Endodermal cell (in vitro differentiated cells): Measurements from ENCODE around the gene MKRN3. TPM values are rescaled to one million over a fixed set of nuclear protein-coding genes. Genes with fewer than 3 reads are reported as not detected.

Source experiments
- DNase-seq: peaks from one replicate; pipeline ENCODE4 v3.0.0-alpha.2; 2017
- H3K27ac ChIP-seq: 2 replicates; pipeline ENCODE4 v1.5.1; 2013; ENCODE audit warnings: mild to moderate bottlenecking, low read depth, low read length, moderate library complexity
- H3K27me3 ChIP-seq: 2 replicates; pipeline ENCODE4 v1.6.1; 2013; ENCODE audit warnings: mild to moderate bottlenecking, low read length, moderate library complexity; ENCODE audit not compliant: insufficient read depth, control insufficient read depth, poor library complexity, severe bottlenecking
- H3K36me3 ChIP-seq: 2 replicates; pipeline ENCODE4 v1.7.0; 2013; ENCODE audit warnings: mild to moderate bottlenecking, low read length, moderate library complexity; ENCODE audit not compliant: control insufficient read depth, insufficient read depth
- H3K4me1 ChIP-seq: one replicate; pipeline ENCODE4 v1.7.0; 2013; ENCODE audit warnings: low read length; ENCODE audit not compliant: control insufficient read depth, insufficient read depth
- H3K4me3 ChIP-seq: 2 replicates; pipeline ENCODE4 v1.5.1; 2013; ENCODE audit warnings: mild to moderate bottlenecking, low read length, moderate library complexity
- H3K9ac ChIP-seq: 2 replicates; pipeline ENCODE4 v1.6.1; 2013; ENCODE audit warnings: mild to moderate bottlenecking, low read length, moderate library complexity; ENCODE audit not compliant: poor library complexity, severe bottlenecking; ENCODE audit errors: extremely low read depth
- H3K9me3 ChIP-seq: 2 replicates; pipeline ENCODE4 v1.6.1; 2013; ENCODE audit warnings: mild to moderate bottlenecking, low read length, moderate library complexity; ENCODE audit not compliant: control insufficient read depth
- H3K27ac Mint-ChIP-seq: 2 replicates; pipeline ENCODE4 v1.8.0; 2020; ENCODE audit warnings: mixed read lengths
- H3K27me3 Mint-ChIP-seq: 2 replicates; pipeline ENCODE4 v1.8.0; 2021; ENCODE audit warnings: mild to moderate bottlenecking, mixed read lengths; ENCODE audit not compliant: insufficient read depth
- H3K36me3 Mint-ChIP-seq: 2 replicates; pipeline ENCODE4 v1.8.0; 2020; ENCODE audit warnings: low read depth, mixed read lengths
- H3K4me1 Mint-ChIP-seq: 2 replicates; pipeline ENCODE4 v1.8.0; 2020; ENCODE audit warnings: mixed read lengths
- H3K4me3 Mint-ChIP-seq: 2 replicates; pipeline ENCODE4 v1.8.0; 2020; ENCODE audit warnings: mild to moderate bottlenecking, moderate library complexity, mixed read lengths
- H3K9me3 Mint-ChIP-seq: 2 replicates; pipeline ENCODE4 v1.8.0; 2020; ENCODE audit warnings: mild to moderate bottlenecking, mixed read lengths
- CTCF ChIP-seq: fragments of 200-600 bp; sonication (generic); conservative IDR thresholded peaks from 2 replicates; pipeline ENCODE4 v1.5.0; 2021; ENCODE audit warnings: antibody characterized with exemption, mild to moderate bottlenecking
- WGBS, 2 experiments: methylation state at CpG; one replicate each; pipeline versions ENCODE4 v1.1.5 to v1.1.7; 2013; ENCODE audit warnings: missing lambda C conversion rate in 2 of 2, mixed read lengths in 1 of 2; ENCODE audit not compliant: insufficient coverage in 1 of 2, insufficient read length in 1 of 2; 5-methylcytosine and 5-hydroxymethylcytosine counted together
- total RNA-seq, 2 donors: library from RNA; stranded (reverse); fragmentation: NEBNext Ultra II Directional in 1 of 2; extraction: Animal tissue kit (Norgen Biotek cat#: 25700) in 1 of 2; gene quantifications; 2 replicates in 1 of 2; 3 replicates in 1 of 2; pipeline ENCODE4 v1.2.1, GENCODE V29; 2021

MKRN3 gene
- total RNA-seq, 2 donors from 2014 or later, result not detected

GRCh38 chr15:23524816-23525215 lies 40.7 kb upstream of the MKRN3 start:
- H3K27ac ChIP-seq, result no peak overlapping the region
- Mint-ChIP-seq H3K4me3 (no peak overlapping the region), H3K27me3 (no peaks in the 10 kb centered on the region), H3K36me3 (no peaks in the 10 kb centered on the region), H3K27ac (no peak overlapping the region), H3K9me3 (peaks cover 43% of the 10 kb centered on the region), H3K4me1 (peaks cover 7% of the 10 kb centered on the region)
- TF ChIP-seq CTCF, result no peak
- no peaks in the 10 kb centered on the region for H3K4me1 ChIP-seq
- peaks cover 29% of the 10 kb centered on the region for H3K9me3 ChIP-seq
- no peaks in the 10 kb centered on the region for H3K36me3 ChIP-seq
- H3K9ac ChIP-seq, result no peak overlapping the region
- no peaks in the 10 kb centered on the region for H3K27me3 ChIP-seq
- no peak for DNase-seq
- no peak overlapping the region for H3K4me3 ChIP-seq
- 50 to 76% methylated on average over 1 to 3 of the region's 3 CpGs for WGBS, 2 experiments

DNA sequence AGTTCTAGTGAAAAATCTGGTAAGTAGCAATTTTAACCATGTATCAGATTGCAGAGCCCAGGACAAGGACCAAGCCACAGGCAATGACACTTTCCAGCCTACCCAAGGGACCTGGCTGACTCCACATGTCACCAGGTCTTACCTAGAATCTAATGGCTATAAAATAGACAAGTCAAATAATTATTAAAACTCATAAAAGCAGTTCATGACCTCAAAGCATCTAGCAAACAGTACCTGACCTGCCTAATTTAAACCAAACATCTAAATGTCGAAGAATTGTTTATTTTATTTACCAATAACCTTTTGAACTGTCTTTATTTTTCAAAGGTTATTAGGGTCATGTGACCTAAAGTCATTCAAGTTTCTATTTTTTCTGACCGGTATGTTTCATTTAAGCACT lies 35.6 kb upstream of the MKRN3 start:
- no peaks in the 10 kb centered on the region for H3K36me3 ChIP-seq
- 83 to 90% methylated on average over 1 to 2 of the region's 2 CpGs for WGBS, 2 experiments
- DNase-seq, result no peak
- H3K9ac ChIP-seq, result no peak overlapping the region
- Mint-ChIP-seq H3K27me3 (no peaks in the 10 kb centered on the region), H3K4me1 (peaks cover 7% of the 10 kb centered on the region), H3K27ac (no peak overlapping the region), H3K9me3 (peaks cover 45% of the 10 kb centered on the region), H3K36me3 (no peaks in the 10 kb centered on the region), H3K4me3 (no peak overlapping the region)
- H3K27ac ChIP-seq, result no peak overlapping the region
- no peaks in the 10 kb centered on the region for H3K27me3 ChIP-seq
- no peak overlapping the region for H3K4me3 ChIP-seq
- H3K4me1 ChIP-seq, result no peaks in the 10 kb centered on the region
- TF ChIP-seq CTCF, result no peak
- H3K9me3 ChIP-seq, result peaks cover 26% of the 10 kb centered on the region

GRCh38 chr15:23532024-23532423 lies 33.5 kb upstream of the MKRN3 start:
- Histone ChIP-seq H3K4me1 (no peaks in the 10 kb centered on the region), H3K4me3 (no peak overlapping the region), H3K27me3 (no peaks in the 10 kb centered on the region), H3K9ac (no peak overlapping the region), H3K27ac (no peak overlapping the region), H3K36me3 (no peaks in the 10 kb centered on the region), H3K9me3 (peaks cover 16% of the 10 kb centered on the region)
- Mint-ChIP-seq H3K36me3 (no peaks in the 10 kb centered on the region), H3K4me3 (no peak overlapping the region), H3K27ac (no peak overlapping the region), H3K9me3 (peaks cover 57% of the 10 kb centered on the region), H3K27me3 (no peaks in the 10 kb centered on the region), H3K4me1 (no peaks in the 10 kb centered on the region)
- WGBS, 2 experiments, result 83 to 84% methylated on average over 4 of the region's 4 CpGs
- no peak for DNase-seq
- no peak for TF ChIP-seq CTCF
